ENCODE data around the gene MYH11.
"Not testable (repeated sequence)": the region's sequence is repeated elsewhere in the genome, so short reads cannot be mapped to it uniquely, and the experiment has no call there.

MYH11 gene

DNA sequence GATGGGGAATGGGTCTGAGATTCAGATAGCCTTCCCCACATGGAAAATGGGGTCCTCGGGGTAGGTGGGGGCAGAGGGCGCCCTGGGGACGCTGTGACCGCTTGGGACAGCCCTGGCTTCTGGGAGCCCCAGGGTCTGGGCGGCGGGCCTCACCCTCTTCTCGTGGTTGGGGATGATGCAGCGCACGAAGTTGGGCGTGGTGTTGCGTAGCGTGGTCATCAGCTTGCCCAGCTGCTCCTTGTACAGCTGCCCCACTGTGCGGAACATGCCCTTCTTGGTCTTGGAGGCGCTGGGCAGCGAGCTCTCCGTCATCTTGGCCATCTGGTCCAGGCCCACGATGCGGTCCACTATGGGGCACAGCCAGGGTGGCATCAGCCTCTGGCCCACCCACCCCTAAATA, 106.8 kb downstream of the MYH11 start:
- no peak for DNase-seq (ENCODE audit: low spot score)

DNA sequence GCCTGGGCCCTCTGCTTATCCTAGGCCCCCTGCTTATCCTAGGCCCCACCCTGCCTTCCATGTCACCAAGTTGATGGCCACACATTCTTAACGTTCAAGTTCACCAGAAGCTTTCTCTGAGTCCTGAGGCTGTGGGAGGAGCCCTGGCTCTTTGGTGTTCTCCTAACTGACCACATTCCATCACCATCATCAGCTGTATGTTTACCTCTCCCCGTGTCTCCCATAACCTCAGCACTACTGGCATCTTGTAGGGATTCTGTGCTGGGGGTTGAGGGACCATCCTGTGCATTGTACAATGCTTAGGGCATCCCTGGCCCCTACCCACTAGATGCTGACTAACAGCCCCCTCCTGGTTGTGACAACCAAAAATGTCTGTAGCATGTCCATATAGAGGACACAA, 107.5 kb downstream of the MYH11 start:
- DNase-seq (ENCODE audit: low spot score): no peak

DNA sequence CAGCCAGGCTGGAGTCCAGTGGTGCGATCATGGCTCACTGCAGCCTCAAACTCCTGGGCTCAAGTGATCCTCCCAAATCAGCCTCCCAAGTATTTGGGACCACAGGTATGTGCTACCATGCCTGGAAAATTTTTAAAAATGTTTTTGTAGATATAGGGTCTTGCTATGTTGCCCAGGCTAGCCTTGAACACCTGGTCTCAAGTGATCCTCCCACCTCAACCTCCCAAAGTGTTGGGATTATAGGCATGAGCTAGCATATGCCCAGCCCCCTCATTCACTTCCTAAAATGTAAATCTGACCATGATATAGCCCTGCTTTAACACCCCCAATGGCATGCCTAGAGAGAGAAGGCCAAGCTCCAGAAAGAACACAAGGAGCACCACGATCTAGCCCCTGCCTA, 108.2 kb downstream of the MYH11 start:
- no peak for DNase-seq (ENCODE audit: low spot score)

DNA sequence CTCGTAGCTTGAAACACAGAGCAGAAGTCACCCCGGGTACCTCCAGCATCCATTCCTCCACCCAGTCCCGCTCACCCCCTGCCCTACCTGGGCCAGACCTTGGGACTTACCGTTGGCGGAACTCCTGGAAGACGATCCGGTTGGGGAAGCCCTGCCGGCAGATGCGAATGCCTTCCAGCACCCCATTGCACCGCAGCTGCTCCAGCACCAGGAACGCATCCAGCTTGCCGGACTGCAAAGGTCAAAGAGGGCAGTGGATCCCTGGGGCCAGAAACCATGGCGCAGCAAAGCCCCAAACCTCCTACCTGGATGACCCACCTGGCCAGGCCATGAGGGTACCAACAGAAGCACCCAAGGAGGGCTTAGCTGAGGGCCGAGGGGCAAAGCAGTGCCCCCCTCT, 108.9 kb downstream of the MYH11 start:
- no peak for DNase-seq (ENCODE audit: low spot score)

DNA sequence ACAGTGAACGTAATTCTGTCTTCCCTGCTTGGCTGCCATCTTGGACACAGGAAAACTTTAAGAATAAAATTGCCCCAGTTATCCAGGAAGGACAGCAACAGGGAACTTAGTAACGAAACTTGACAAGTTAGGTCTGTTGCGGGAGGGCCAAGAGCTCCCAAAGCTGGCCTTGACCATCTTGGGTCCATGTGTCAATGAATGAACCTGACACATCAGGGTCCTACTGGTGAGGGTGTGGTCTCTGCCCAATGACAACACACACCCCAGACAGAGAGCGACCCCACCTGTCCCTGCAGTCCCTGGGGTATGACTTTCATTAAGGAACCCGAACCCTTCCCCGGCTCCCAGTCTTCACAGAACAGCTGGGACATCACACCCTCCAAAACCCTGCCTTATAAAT, 110.5 kb downstream of the MYH11 start:
- DNase-seq (ENCODE audit: low spot score): no peak

DNA sequence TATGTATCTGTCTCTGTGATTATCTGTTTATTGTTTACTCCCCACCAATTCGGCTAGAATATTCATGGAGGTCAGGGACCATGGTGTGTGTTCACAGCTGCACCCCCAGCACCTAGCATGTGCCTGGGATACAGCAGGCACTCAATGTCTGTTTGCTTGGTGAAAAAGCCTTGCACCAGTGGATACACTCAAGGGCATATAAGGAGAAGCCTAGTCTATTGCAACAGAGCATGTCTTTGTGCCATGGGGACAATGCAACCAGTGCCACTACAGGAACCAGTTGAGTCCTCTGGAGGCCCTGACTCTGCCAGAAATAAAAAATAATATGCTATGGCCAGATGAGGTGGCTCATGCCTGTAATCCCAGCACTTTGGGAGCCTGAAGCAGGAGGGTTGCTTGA, 113.2 kb downstream of the MYH11 start:
- no peak for DNase-seq (ENCODE audit: low spot score)

DNA sequence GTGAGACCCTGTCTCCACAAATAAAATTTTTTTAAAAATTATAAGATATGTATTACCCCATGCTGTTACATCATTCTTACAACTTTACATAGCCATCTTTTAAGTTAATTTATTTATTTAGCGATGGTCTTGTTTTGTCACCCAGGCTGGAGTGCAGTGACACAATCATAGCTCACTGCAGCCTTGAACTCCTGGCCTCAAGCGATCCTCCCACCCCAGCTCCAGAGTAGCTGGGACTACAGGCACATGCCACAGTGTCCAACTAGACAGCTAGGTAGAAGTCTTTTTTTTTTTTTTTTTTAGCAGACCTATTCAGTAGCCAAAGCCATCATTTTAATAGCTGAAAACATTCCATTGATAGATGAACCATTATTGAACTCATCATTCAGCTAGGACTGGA, 114.1 kb downstream of the MYH11 start:
- no peak for DNase-seq (ENCODE audit: low spot score)

DNA sequence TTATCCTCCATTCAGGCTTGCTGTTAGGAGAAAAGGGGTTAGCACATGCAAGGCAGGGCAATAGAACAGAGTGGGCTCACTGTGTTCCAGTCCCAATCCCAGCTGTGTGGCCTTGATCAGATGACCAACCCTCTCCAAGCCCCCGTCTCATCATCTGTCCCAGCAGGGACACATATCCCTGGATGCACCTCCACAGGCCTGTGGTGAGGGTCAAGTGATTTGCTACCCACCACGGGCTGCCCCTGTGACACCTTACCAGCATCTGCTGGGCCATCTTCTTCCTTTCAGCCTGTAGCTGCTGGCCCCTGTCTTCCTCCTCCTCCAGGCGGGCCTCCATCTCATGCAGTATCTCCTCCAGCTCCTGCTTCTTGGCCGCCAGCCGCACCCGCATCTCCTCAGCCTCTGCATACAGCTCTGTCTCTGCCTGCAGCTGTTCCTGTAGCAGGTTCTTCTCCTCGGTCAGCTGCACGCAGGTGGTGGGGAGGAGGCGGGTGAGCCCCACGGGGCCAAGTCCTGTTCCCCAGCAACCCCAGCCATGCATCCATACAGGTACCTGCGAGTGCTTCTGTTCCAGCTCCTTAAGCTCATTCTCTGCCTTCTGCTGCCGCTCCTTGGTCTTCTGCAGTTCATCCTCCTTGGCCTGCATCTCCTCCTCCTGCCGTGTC, 115.5 kb downstream of the MYH11 start:
- DNase-seq (ENCODE audit: low spot score): no peak

DNA sequence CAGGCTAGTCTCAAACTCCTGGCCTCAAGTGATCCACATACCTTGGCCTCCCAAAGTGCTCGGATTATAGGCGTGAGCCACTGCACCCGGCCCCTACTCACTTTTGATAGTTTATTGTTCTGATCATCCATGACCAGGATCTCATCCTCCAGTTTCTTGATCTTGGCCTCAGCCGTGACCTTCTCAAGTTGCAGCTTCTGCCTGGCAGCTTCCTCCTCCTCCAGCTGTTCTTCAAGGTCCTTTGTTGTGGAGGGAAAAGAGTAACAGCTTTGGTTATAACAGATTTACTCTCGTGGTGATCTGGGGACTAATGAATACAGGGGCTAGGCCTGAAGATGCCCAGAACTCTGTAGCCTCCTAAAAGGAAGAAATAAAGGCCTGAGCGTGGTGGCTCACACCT, 116.9 kb downstream of the MYH11 start:
- no peak for DNase-seq (ENCODE audit: low spot score)

DNA sequence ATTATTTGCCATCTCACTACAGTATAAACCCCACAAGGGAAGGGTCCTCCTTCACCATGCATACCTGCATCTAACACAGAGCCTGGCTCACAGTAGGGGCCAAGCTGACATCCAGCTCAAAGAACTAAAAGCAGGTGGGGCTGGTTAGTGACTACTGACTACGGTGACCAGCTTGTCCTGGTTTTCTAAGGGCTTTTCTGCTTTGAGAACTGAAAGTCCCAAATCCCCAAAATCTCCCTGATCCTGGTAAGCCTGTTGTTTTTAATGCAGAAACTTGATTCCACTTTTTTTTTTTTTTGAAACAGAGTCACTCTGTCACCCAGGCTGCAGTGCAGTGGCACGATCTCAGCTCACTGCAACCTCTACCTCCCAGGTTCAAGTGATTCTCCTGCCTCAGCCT, 117.4 kb downstream of the MYH11 start:
- no peak for DNase-seq (ENCODE audit: low spot score)

DNA sequence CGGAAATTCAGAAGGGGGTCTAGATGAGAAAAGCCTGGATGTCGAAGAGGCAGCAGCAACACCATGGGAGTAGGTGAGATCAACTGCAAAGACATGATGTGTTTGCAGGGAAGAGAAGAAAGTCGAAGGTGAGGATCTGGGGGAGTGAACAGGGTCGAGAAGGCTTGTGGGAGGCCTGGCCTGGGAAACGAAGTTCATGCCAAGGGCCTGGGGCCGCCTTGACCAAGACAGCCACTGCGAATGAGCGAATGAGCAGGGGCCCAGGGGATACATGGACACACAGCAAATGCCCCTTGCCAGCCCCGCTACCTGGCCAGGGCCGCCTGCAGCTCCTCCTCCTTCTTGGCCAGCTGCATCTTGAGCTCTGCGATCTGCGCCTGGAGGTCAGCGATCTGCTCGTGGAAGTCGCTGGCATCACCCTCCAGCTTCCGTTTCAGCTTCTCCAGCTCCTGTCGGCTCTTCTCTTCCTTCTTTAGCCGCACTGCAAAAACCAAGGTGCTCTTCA, 119.6 kb downstream of the MYH11 start:
- DNase-seq (ENCODE audit: low spot score): no peak

DNA sequence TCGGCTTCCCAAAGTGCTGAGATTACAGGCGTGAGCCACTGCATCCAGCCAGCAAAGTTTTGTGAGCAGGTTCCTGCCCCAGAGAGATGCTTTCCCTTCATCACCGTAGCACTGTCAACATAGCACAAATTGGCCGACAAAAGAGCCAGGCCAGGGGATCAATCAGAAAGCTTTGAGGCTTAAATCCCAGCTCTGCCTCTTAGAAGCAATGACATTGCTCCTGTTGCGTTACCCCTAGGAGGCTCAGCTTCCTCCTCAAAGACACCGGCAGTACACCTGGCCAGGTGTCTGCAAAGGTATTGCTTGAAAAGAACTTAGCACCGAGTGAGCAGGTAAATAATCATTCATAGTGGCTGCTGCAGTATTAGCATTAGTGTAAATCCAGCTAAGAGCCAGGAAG, 120.3 kb downstream of the MYH11 start:
- no peak for DNase-seq (ENCODE audit: low spot score)

DNA sequence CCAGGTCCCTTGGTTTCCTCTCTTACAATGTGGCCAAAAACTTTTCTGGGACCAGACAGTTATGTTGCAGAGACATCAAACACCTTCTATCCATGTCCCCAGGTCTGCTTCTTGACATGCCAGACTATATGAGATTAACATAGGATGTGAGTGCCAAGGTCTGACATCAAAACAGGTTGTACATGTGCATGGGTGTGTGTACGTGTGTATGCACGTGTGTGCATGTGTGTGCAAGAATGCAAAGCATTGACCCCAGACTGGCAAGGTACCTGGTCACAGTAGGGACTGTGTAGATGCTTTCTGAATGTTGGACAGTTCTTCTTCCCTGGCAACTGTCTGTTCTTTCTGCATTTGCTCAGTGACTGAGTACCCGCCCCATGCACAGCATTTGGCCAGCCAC, 121.2 kb downstream of the MYH11 start:
- no peak for DNase-seq (ENCODE audit: low spot score)

DNA sequence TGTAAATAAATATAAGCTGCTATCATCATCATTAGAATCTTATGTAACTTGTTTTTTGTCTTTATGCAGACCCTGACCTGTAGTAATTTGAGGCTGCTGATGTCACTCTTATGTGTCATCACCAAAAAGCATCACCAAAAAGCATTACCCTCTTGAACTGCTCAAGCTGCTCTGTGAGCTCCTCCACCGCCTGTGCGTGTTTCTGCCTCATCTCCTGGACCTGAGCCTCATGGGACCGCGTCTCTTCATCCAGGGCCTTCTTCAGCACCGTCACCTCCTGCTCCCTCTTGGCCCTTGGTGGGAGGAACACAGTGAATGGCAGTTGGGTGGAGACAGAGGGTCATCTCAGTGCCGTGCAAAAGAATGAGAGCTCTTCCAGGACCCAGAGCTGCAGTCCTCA, 124.4 kb downstream of the MYH11 start:
- DNase-seq (ENCODE audit: low spot score): no peak

DNA sequence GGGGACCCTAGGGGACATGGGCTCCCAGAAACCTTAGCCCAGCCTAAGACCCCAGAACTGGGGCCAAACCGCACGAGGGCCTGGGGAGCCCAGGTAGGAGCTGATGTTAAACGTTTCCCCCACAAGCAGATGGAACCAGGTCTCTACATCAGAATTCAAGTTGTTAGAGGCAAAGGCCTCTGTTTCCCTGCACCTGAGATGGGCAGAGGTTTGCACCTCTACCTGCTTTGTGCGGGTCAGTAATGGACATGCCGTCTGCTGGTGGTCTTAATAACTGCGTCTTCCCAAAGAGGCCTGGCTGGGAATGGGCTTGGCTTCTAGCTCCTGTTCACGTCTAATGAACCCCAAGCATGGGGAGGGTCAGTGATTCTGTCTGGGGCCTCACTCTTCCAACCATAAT, 127.7 kb downstream of the MYH11 start:
- no peak for DNase-seq (ENCODE audit: low spot score)

DNA sequence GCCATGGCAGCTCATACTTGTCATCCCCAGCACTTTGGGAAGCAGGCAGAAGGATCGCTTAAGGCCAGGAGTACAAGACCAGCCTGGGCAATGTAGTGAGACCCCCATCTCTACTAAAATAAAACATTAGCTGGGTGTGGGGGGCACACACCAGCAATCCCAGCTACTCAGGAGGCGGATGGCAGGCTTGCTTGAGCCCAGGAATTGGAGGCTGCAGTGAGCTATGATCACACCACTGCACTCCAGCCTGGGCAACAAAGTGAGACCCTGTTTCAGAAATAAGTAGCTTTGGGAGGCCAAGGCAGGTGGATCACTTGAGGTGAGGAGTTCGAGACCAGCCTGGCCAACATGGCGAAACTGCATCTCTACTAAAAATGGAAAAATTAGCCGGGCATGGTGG, 129.1 kb downstream of the MYH11 start:
- DNase-seq (ENCODE audit: low spot score): not testable (repeated sequence)

DNA sequence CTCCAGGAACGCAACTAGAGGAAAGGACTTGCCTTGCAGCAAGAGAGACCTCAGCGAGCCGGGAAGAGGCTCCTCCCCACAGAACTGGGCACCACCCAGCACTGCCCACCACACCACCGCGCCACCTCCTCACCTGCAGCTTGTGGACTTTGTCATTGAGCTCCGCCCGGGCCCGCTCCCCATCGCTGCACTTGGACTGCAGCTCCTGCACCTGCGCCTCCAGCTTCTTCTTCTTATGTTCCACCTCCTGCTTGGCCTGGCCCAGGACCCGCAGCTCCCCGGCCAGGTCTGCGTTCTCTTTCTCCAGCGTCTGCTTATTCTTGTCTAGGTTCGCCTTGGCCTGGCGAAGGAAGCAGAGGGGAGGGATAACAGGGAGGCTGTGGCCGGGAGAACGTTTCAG, 130.1 kb downstream of the MYH11 start:
- DNase-seq (ENCODE audit: low spot score): no peak

DNA sequence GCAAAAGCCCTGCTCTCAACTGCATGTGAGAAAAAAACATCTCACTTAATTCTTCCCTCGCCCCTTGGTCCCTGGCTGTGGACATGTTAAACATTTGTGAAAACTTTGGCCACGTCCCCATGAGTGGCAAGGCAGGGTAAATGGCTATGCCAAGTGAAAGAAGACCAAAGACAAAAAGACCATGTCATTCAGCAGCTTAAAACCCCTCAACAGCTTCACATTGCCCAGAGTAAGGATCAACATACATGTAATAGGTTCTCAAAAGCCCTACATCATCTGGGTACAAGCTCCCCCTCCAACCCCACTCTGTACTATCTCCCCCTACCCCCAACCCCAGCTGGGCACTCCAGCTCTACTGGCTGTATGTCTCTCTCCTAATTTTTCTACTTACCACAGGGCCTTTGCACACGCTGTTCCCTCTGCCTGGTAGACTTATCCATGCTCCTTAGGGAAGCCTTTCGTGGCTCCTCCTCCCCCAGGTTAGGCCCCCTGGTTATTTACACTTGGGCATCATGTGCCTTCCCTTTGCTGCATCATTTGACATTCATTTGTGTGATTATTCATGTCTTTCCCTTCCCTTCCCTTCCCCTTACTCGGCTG, 131.1 kb downstream of the MYH11 start:
- DNase-seq (ENCODE audit: low spot score): no peak

DNA sequence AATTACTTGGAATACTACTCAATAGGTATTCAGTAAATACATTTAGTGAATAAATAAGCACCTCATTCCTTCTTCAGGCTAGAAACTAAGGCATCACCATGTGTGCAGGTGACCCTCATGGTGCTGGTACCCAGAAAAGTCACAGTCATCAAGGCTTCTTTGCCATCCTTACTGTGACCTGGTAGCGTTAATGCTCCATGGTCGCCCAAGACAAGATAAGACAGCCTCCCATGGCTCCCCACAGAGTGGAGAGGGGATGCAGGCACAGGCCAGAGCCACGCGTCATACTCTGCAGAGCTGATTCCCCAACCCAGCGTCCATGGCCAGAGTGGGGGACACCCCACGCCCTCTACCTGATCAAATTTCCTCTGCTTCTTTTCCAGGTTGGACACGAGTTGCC, 133.0 kb downstream of the MYH11 start:
- DNase-seq (ENCODE audit: low spot score): no peak

DNA sequence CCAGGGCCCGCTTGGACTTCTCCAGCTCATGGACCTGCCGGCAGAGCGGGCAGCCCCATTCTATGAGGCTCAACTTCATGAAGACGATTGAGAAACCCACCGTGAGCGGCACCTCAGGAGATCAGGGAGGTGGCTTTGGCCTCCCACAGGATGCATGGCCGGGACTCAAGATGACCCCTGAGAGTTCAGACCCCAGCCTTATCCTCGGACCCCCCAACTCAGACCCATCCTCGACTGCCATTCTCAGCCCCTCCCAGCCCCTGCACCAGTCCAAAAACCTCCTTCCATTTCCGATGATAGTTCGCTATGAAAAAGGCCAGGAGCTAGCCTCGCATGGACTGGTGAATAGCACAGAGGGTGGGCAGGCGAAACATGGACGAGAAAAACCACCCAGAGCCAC, 135.8 kb downstream of the MYH11 start:
- DNase-seq (ENCODE audit: low spot score): no peak

DNA sequence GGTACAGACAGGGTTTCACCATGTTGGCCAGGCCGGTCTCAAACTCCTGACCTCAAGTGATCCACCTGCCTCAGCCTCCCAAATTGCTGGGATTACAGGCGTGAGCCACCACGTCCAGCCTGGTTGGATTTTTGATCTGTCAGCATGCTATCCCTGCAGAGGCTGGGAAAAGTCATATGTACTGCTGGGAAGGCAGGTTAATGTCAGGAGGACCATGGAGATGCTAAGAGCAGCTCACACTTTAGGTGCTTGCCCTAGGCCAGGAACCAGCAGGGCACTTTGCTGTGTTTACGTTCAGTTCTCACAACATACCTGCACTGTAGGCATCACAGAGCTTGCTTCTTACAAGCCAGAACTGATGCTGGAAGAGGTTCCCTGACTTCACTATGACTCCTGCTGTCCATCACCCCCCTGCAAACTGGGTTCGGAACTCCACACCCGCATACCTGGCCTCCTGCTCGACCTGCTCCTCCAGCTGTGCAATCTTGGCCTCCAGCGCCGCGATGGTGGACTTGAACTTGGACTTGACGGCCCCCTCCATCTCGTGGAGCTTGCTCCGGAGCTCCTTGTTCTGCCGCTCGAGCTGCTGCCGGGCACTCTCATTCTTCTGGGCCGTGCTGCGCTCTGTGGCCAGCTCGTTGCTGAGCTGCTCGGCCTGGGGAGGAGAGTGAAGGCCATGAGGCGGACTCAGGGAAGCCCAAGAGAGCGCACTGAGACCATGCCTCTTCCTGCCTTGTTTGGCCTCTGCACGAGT, 140.0 kb downstream of the MYH11 start:
- DNase-seq (ENCODE audit: low spot score): no peak

DNA sequence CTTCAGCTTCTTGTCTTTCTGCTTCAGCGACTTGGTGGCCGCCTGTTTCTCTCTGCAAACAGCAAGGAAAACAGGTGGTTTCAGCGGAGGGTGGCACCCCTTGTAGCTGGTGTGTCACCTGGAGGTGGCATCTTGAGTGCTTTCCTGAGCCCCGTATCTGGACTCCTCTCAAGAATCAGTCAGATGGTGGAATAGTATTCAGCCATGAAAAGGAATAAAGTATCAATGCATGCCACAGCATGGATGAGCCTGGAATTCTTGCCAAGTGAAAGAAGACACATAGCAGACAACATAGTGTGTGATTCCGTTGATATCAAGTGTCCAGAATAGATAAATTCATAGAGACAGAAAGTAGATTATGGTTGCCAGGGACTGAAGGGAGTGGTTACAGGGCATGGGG, 141.6 kb downstream of the MYH11 start:
- DNase-seq (ENCODE audit: low spot score): no peak

DNA sequence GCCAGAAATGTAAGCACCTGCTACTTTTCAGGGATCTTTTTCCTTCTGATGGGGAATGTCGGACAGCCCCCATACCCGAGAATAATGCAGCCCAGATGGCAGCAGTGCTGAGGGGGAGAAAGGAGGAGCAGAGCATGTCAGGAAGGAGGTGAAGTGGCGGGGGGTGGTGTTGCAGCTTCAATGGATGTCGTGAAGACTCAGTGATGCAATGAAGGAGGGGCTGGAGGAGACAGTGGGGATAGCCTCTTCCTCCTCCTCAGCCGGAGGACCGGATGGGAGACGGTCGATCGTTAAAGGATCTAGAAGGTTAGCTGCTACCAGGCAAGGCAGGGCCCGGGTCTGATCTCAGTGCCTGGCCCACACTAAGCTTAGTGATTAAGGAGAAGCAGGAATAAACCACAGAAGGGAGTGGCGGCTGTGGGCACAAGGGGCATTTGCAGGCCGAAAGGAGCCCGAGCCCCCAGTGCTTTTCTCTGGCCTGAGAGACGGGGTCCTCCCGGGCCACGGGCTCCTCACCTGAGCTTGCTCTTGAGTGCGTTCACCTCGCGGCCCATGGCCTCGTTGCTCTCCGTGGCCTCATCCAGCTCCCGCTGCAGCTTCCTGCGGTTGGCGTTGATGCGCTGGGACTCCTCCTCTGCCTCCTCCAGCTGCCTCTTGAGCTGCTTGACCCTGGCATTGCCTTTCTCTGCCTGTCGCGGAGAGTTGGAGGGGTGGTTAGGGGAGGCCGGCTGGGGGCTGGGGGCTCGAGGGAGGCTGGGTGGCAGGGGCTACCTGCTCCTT, 142.2 kb downstream of the MYH11 start:
- no peak for DNase-seq (ENCODE audit: low spot score)

Measured in hematopoietic multipotent progenitor cell treated with erythropoietin and hydrocortisone succinate and interleukin-3 and kit ligand, for 17 days (in vitro differentiated cells).